ENCODE results near the gene AASDH. TPM values are rescaled to one million over a fixed set of nuclear protein-coding genes. Genes with fewer than 3 reads are reported as not detected.

The AASDH gene
- total and polyA plus RNA-seq, 2 of the 13 experiments (the other 11 are each of a cell fraction or from before 2014, with no cell fraction given), result 12.6 to 14.1 TPM

- intact Hi-C loops (cut with micrococcal nuclease; ENCODE audit: unreplicated experiment), result no loop called here
- ChIA-PET CTCF (ENCODE audit: low intra/inter-chr PET ratio, low total read pairs) (no interaction called here), POLR2A (no interaction called here)
- Histone ChIP-seq H2AFZ (ENCODE audit: low read length) (no peak overlapping the region), H3K4me3 (replicated peaks in 1 of 3; ENCODE audit: insufficient read depth in 1 of 3, low read depth in 2 of 3, low read length in 3 of 3) (no peak overlapping the region), H3K27me3 (ENCODE audit: control insufficient read depth in 1 of 2, insufficient read depth in 2 of 2, low read length in 2 of 2) (no peaks in the 10 kb centered on the region), H3K36me3 (replicated peaks in 1 of 2; ENCODE audit: control insufficient read depth in 1 of 2, insufficient read depth in 2 of 2, low read length in 2 of 2) (peaks cover 1 to 8% of the 10 kb centered on the region in 2 experiments; a peak in 2 of 5 replicates), H3K79me2 (ENCODE audit: insufficient read depth, low read length) (no peaks in the 10 kb centered on the region), H3K4me1 (ENCODE audit: insufficient read depth, low read length) (no peaks in the 10 kb centered on the region), H3K27ac (ENCODE audit: extremely low read length, insufficient read depth, low read length) (no peak overlapping the region), H4K20me1 (ENCODE audit: insufficient read depth, low read length) (no peaks in the 10 kb centered on the region), H3K9me3 (ENCODE audit: low read length) (no peaks in the 10 kb centered on the region), H3K4me2 (ENCODE audit: low read depth, low read length) (no peak overlapping the region), H3K9ac (ENCODE audit: insufficient read depth, low read depth, low read length) (no peak overlapping the region)
- no TSS peak for BruUV-seq (replicated peaks)
- no peak for ATAC-seq
- TF ChIP-seq ETV5 (CRISPR knock-in tag; IDR thresholded peaks at IDR 0.05; ENCODE audit: borderline replicate concordance) (no peak), PAWR (CRISPR knock-in tag; IDR thresholded peaks at IDR 0.05; ENCODE audit: borderline replicate concordance) (no peak), ZNF589 (CRISPR knock-in tag; conservative IDR thresholded peaks at IDR 0.05) (no peak), ZNF883 (CRISPR knock-in tag; IDR thresholded peaks at IDR 0.05; ENCODE audit: not compliant biosample characterization) (no peak), ZBTB10 (CRISPR knock-in tag; IDR thresholded peaks at IDR 0.05; ENCODE audit: borderline replicate concordance) (no peak), THRA (CRISPR knock-in tag; IDR thresholded peaks at IDR 0.05; ENCODE audit: borderline replicate concordance) (no peak), RCOR2 (CRISPR knock-in tag; IDR thresholded peaks at IDR 0.05) (no peak), SRSF4 (IDR thresholded peaks at IDR 0.05; ENCODE audit: low read depth, low read length, poor library complexity, severe bottlenecking) (no peak), CBFB (CRISPR knock-in tag; IDR thresholded peaks at IDR 0.05) (no peak), ZNF451 (CRISPR knock-in tag; IDR thresholded peaks at IDR 0.05) (no peak), MATR3 (CRISPR knock-in tag; IDR thresholded peaks at IDR 0.05) (no peak), TEAD3 (CRISPR knock-in tag; optimal IDR thresholded peaks at IDR 0.05; ENCODE audit: borderline replicate concordance) (no peak), CBX2 (IDR thresholded peaks at IDR 0.05; ENCODE audit: low read depth, low read length) (no peak), CBX2 (CRISPR knock-in tag; IDR thresholded peaks at IDR 0.05; ENCODE audit: low read depth) (no peak), ZNF33A (CRISPR knock-in tag; IDR thresholded peaks at IDR 0.05; ENCODE audit: borderline replicate concordance) (no peak), MYPOP (CRISPR knock-in tag; IDR thresholded peaks at IDR 0.05) (no peak), TFDP1 (CRISPR knock-in tag; IDR thresholded peaks at IDR 0.05; ENCODE audit: borderline replicate concordance) (no peak), CERS6 (CRISPR knock-in tag; IDR thresholded peaks at IDR 0.05) (no peak)
- FAIRE-seq, result no peak
- no peak for DNase-seq (ENCODE audit: low spot score)
- in situ Hi-C loops (cut with HindIII; ENCODE audit: extremely low pct_ligation_motif_present, low pct_unique_long_range_greater_than_20kb), result no loop called here
- 96% methylated on average over 9 of the region's 9 CpGs for WGBS (ENCODE audit: low lambda C conversion rate)
These were observed 30.6 kb downstream of the AASDH start for GRCh38 chr4:56356650-56357049.

All from HepG2 (cell line).